Osteocyte (in vitro differentiated cells): ENCODE data around the gene MAML2. TPM values are rescaled to one million over a fixed set of nuclear protein-coding genes. Genes with fewer than 3 reads are reported as not detected.

Experiments used
- DNase-seq: peaks from one replicate; pipeline ENCODE4 v3.0.0; 2021; ENCODE audit warnings: mixed read lengths; ENCODE audit not compliant: unreplicated experiment; ENCODE audit errors: extremely low spot score
- H3K27ac Mint-ChIP-seq: one replicate; pipeline ENCODE4 v1.8.0; 2021; ENCODE audit warnings: mild to moderate bottlenecking, mixed read lengths; ENCODE audit not compliant: unreplicated experiment
- H3K27me3 Mint-ChIP-seq: one replicate; pipeline ENCODE4 v1.8.0; 2021; ENCODE audit warnings: mixed read lengths; ENCODE audit not compliant: unreplicated experiment
- H3K36me3 Mint-ChIP-seq: one replicate; pipeline ENCODE4 v1.8.0; 2021; ENCODE audit warnings: mixed read lengths; ENCODE audit not compliant: unreplicated experiment
- H3K4me1 Mint-ChIP-seq: one replicate; pipeline ENCODE4 v1.8.0; 2021; ENCODE audit warnings: mixed read lengths; ENCODE audit not compliant: unreplicated experiment
- H3K4me3 Mint-ChIP-seq: one replicate; pipeline ENCODE4 v1.8.0; 2021; ENCODE audit warnings: mild to moderate bottlenecking, moderate library complexity, mixed read lengths; ENCODE audit not compliant: unreplicated experiment
- H3K9me3 Mint-ChIP-seq: one replicate; pipeline ENCODE4 v1.8.0; 2021; ENCODE audit warnings: mixed read lengths; ENCODE audit not compliant: unreplicated experiment
- CTCF ChIP-seq: fragments of 200-600 bp; sonication (generic); IDR thresholded peaks from 2 replicates; pipeline ENCODE4 v1.5.0; 2021; ENCODE audit warnings: antibody characterized with exemption, mild to moderate bottlenecking, moderate library complexity
- microRNA-seq: library from miRNA; unstranded; fragments of <30 nt; microRNA quantifications from one replicate; pipeline ENCODE4 v1.1.0, GENCODE V29; 2020; ENCODE audit not compliant: unreplicated experiment
- total RNA-seq: library from RNA; stranded (reverse); gene quantifications from 2 replicates; pipeline ENCODE4 v1.2.1, GENCODE V29; 2021

MAML2 gene
- total RNA-seq, 1 donor from 2014 or later, result 29.3 TPM

GRCh38 chr11:95937358-95937757 is 405.6 kb downstream of the MAML2 start:
- Mint-ChIP-seq H3K4me1 (no peaks in the 10 kb centered on the region), H3K4me3 (no peak overlapping the region), H3K27ac (no peak overlapping the region), H3K9me3 (peaks cover under 1% of the 10 kb centered on the region), H3K27me3 (no peaks in the 10 kb centered on the region), H3K36me3 (no peaks in the 10 kb centered on the region)
- no peak for DNase-seq
- no peak for TF ChIP-seq CTCF

- H3K4me3 Mint-ChIP-seq, result no peak overlapping the region
- H3K4me1 Mint-ChIP-seq, result no peaks in the 10 kb centered on the region
- H3K36me3 Mint-ChIP-seq, result peaks cover 4% of the 10 kb centered on the region
- no peak for DNase-seq
- no peak for TF ChIP-seq CTCF
- H3K9me3 Mint-ChIP-seq, result peaks cover 22% of the 10 kb centered on the region
- H3K27ac Mint-ChIP-seq, result no peak overlapping the region
- H3K27me3 Mint-ChIP-seq, result no peaks in the 10 kb centered on the region
Measured at GRCh38 chr11:95933594-95933993, 409.4 kb downstream of the MAML2 start.

- no peak overlapping the region for H3K27ac Mint-ChIP-seq
- DNase-seq, result no peak
- no peak overlapping the region for H3K4me3 Mint-ChIP-seq
- TF ChIP-seq CTCF, result no peak
- peaks cover 22% of the 10 kb centered on the region for H3K9me3 Mint-ChIP-seq
- peaks cover 4% of the 10 kb centered on the region for H3K36me3 Mint-ChIP-seq
- no peaks in the 10 kb centered on the region for H3K27me3 Mint-ChIP-seq
- H3K4me1 Mint-ChIP-seq, result no peaks in the 10 kb centered on the region
Measured at GRCh38 chr11:95931916-95932315, 411.1 kb downstream of the MAML2 start.

- TF ChIP-seq CTCF, result no peak
- no peak for DNase-seq
- Mint-ChIP-seq H3K4me3 (no peak overlapping the region), H3K9me3 (peaks cover 22% of the 10 kb centered on the region), H3K4me1 (no peaks in the 10 kb centered on the region), H3K27me3 (no peaks in the 10 kb centered on the region), H3K27ac (no peak overlapping the region), H3K36me3 (peaks cover 4% of the 10 kb centered on the region)
Measured at GRCh38 chr11:95930948-95931347, 412.0 kb downstream of the MAML2 start.

GRCh38 chr11:95926726-95927125 is 416.3 kb downstream of the MAML2 start:
- Mint-ChIP-seq H3K36me3 (peaks cover 4% of the 10 kb centered on the region), H3K4me3 (no peak overlapping the region), H3K27me3 (no peaks in the 10 kb centered on the region), H3K9me3 (peaks cover 16% of the 10 kb centered on the region), H3K27ac (no peak overlapping the region), H3K4me1 (peaks cover 21% of the 10 kb centered on the region)
- no peak for DNase-seq
- TF ChIP-seq CTCF, result no peak

Small RNA genes lying within 50 kb of the gene (microRNA-seq; reads per million reads assigned to microRNA genes)
- gene MIR1260B, result 2.2 reads per million

Other genes starting within 250 kb of the MAML2 start
- 20.8 and 22.2 TPM in 2 replicates for gene CCDC82, start 46.7 kb upstream of the MAML2 start, total RNA-seq
- gene JRKL, start 46.8 kb upstream of the MAML2 start, total RNA-seq, result 10.6 and 12.0 TPM in 2 replicates